ENCODE measurements around the gene ZNF488.

ZNF488 gene

GRCh38 chr10:47326306-47326926 lies 57.7 kb downstream of the ZNF488 start:
- Histone ChIP-seq H3K79me2 (ENCODE audit: insufficient read depth, low read length) (no peaks in the 10 kb centered on the region), H3K9ac (ENCODE audit: low read depth, low read length, poor library complexity, severe bottlenecking) (no peak overlapping the region), H4K20me1 (ENCODE audit: insufficient read depth, low read length, poor library complexity, severe bottlenecking) (no peaks in the 10 kb centered on the region), H3K4me2 (ENCODE audit: low read depth, low read length, poor library complexity, severe bottlenecking) (no peak overlapping the region), H3F3A (ENCODE audit: low read depth) (no peaks in the 10 kb centered on the region), H2AFZ (ENCODE audit: low read length) (no peak overlapping the region), H3K9me2 (replicated peaks; ENCODE audit: low read depth, low read length) (no peaks in the 10 kb centered on the region), H3K9me3 (ENCODE audit: insufficient read depth, low read depth, low read length) (no peaks in the 10 kb centered on the region), H3K4me3 (ENCODE audit: low read length, poor library complexity, severe bottlenecking) (no peak overlapping the region), H3K36me3 (ENCODE audit: insufficient read depth, low read length) (no peaks in the 10 kb centered on the region), H3K27me3 (ENCODE audit: insufficient read depth, low read length, poor library complexity, severe bottlenecking) (no peaks in the 10 kb centered on the region), H3K4me1 (ENCODE audit: insufficient read depth, low read length, poor library complexity, severe bottlenecking) (no peaks in the 10 kb centered on the region)
- TF ChIP-seq EZH2phosphoT487 (IDR thresholded peaks at IDR 0.05; ENCODE audit: borderline replicate concordance) (no peak), CTCF (conservative IDR thresholded peaks at IDR 0.05; ENCODE audit: low read length) (no peak)

DNA sequence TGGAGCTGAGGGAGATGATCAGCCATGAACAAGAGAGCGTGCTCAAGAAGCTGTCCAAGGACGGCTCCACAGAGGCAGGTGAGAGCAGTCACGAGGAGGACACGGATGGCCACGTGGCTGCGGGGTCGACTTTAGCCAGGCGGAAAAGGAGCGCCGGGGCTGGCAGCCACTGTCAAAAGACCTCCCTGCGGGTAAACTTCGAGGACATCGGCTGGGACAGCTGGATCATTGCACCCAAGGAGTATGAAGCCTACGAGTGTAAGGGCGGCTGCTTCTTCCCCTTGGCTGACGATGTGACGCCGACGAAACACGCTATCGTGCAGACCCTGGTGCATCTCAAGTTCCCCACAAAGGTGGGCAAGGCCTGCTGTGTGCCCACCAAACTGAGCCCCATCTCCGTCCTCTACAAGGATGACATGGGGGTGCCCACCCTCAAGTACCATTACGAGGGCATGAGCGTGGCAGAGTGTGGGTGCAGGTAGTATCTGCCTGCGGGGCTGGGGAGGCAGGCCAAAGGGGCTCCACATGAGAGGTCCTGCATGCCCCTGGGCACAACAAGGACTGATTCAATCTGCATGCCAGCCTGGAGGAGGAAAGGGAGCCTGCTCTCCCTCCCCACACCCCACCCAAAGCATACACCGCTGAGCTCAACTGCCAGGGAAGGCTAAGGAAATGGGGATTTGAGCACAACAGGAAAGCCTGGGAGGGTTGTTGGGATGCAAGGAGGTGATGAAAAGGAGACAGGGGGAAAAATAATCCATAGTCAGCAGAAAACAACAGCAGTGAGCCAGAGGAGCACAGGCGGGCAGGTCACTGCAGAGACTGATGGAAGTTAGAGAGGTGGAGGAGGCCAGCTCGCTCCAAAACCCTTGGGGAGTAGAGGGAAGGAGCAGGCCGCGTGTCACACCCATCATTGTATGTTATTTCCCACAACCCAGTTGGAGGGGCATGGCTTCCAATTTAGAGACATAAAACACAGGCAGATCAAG lies 58.5 kb downstream of the ZNF488 start:
- no peaks in the 10 kb centered on the region for H3K9me3 ChIP-seq (ENCODE audit: insufficient read depth, low read depth, low read length)
- H3K27me3 ChIP-seq (ENCODE audit: insufficient read depth, low read length, poor library complexity, severe bottlenecking): no peaks in the 10 kb centered on the region
- H3F3A ChIP-seq (ENCODE audit: low read depth): no peaks in the 10 kb centered on the region
- H3K79me2 ChIP-seq (ENCODE audit: insufficient read depth, low read length): no peaks in the 10 kb centered on the region
- no peaks in the 10 kb centered on the region for H3K9me2 ChIP-seq (replicated peaks; ENCODE audit: low read depth, low read length)
- H3K4me3 ChIP-seq (ENCODE audit: low read length, poor library complexity, severe bottlenecking): no peak overlapping the region
- no peaks in the 10 kb centered on the region for H4K20me1 ChIP-seq (ENCODE audit: insufficient read depth, low read length, poor library complexity, severe bottlenecking)
- H3K4me1 ChIP-seq (ENCODE audit: insufficient read depth, low read length, poor library complexity, severe bottlenecking): no peaks in the 10 kb centered on the region
- H2AFZ ChIP-seq (ENCODE audit: low read length): no peak overlapping the region
- no peak overlapping the region for H3K9ac ChIP-seq (ENCODE audit: low read depth, low read length, poor library complexity, severe bottlenecking)
- H3K36me3 ChIP-seq (ENCODE audit: insufficient read depth, low read length): no peaks in the 10 kb centered on the region
- no peak overlapping the region for H3K4me2 ChIP-seq (ENCODE audit: low read depth, low read length, poor library complexity, severe bottlenecking)
- TF ChIP-seq EZH2phosphoT487 (IDR thresholded peaks at IDR 0.05; ENCODE audit: borderline replicate concordance) (no peak), CTCF (conservative IDR thresholded peaks at IDR 0.05; ENCODE audit: low read length) (no peak)

GRCh38 chr10:47323636-47324296 lies 60.3 kb downstream of the ZNF488 start:
- Histone ChIP-seq H4K20me1 (ENCODE audit: insufficient read depth, low read length, poor library complexity, severe bottlenecking) (no peaks in the 10 kb centered on the region), H3K36me3 (ENCODE audit: insufficient read depth, low read length) (no peaks in the 10 kb centered on the region), H3K4me3 (ENCODE audit: low read length, poor library complexity, severe bottlenecking) (no peak overlapping the region), H3K4me2 (ENCODE audit: low read depth, low read length, poor library complexity, severe bottlenecking) (no peak overlapping the region), H3K79me2 (ENCODE audit: insufficient read depth, low read length) (no peaks in the 10 kb centered on the region), H3K4me1 (ENCODE audit: insufficient read depth, low read length, poor library complexity, severe bottlenecking) (no peaks in the 10 kb centered on the region), H3K9me3 (ENCODE audit: insufficient read depth, low read depth, low read length) (no peaks in the 10 kb centered on the region), H3K9me2 (replicated peaks; ENCODE audit: low read depth, low read length) (no peaks in the 10 kb centered on the region), H2AFZ (ENCODE audit: low read length) (no peak overlapping the region), H3F3A (ENCODE audit: low read depth) (no peaks in the 10 kb centered on the region), H3K27me3 (ENCODE audit: insufficient read depth, low read length, poor library complexity, severe bottlenecking) (no peaks in the 10 kb centered on the region), H3K9ac (ENCODE audit: low read depth, low read length, poor library complexity, severe bottlenecking) (no peak overlapping the region)
- TF ChIP-seq EZH2phosphoT487 (IDR thresholded peaks at IDR 0.05; ENCODE audit: borderline replicate concordance): no peak
- TF ChIP-seq CTCF (conservative IDR thresholded peaks at IDR 0.05; ENCODE audit: low read length): no peak

Data from Loucy (cell line).